ENCODE results near the gene SDK1. TPM values are rescaled to one million over a fixed set of nuclear protein-coding genes. Genes with fewer than 3 reads are reported as not detected.

SDK1 gene
- total RNA-seq, 1 experiment from 2014 or later: 20.0 TPM

GRCh38 chr7:3958109-3958483, 657.0 kb downstream of the SDK1 start:
- no peak for TF ChIP-seq CTCF (IDR thresholded peaks at IDR 0.05; ENCODE audit: unreplicated experiment)
- BruUV-seq (replicated peaks): no TSS peak
- intact Hi-C loops (cut with micrococcal nuclease; ENCODE audit: unreplicated experiment): no loop called here
- no peaks in the 10 kb centered on the region for H3K9me3 Mint-ChIP-seq (ENCODE audit: low read depth, unreplicated experiment)
- no peak for DNase-seq
- H3K27ac Mint-ChIP-seq (ENCODE audit: unreplicated experiment): no peak overlapping the region
- H3K36me3 Mint-ChIP-seq (ENCODE audit: insufficient read depth, unreplicated experiment): no peaks in the 10 kb centered on the region
- H3K27me3 Mint-ChIP-seq (ENCODE audit: unreplicated experiment): no peaks in the 10 kb centered on the region
- CTCF ChIA-PET: no interaction called here
- no peak overlapping the region for H3K4me3 Mint-ChIP-seq (ENCODE audit: low read depth, unreplicated experiment)
- peaks cover 15% of the 10 kb centered on the region for H3K4me1 Mint-ChIP-seq (ENCODE audit: low read depth, unreplicated experiment)

GRCh38 chr7:3959364-3959763, 658.3 kb downstream of the SDK1 start:
- H3K27me3 Mint-ChIP-seq (ENCODE audit: unreplicated experiment): no peaks in the 10 kb centered on the region
- H3K36me3 Mint-ChIP-seq (ENCODE audit: insufficient read depth, unreplicated experiment): no peaks in the 10 kb centered on the region
- BruUV-seq (replicated peaks): no TSS peak
- peaks cover 15% of the 10 kb centered on the region for H3K4me1 Mint-ChIP-seq (ENCODE audit: low read depth, unreplicated experiment)
- no peak overlapping the region for H3K27ac Mint-ChIP-seq (ENCODE audit: unreplicated experiment)
- intact Hi-C loops (cut with micrococcal nuclease; ENCODE audit: unreplicated experiment): no loop called here
- H3K9me3 Mint-ChIP-seq (ENCODE audit: low read depth, unreplicated experiment): no peaks in the 10 kb centered on the region
- CTCF ChIA-PET: no interaction called here
- DNase-seq: no peak
- no peak for TF ChIP-seq CTCF (IDR thresholded peaks at IDR 0.05; ENCODE audit: unreplicated experiment)
- H3K4me3 Mint-ChIP-seq (ENCODE audit: low read depth, unreplicated experiment): no peak overlapping the region

GRCh38 chr7:3960050-3960763, 659.2 kb downstream of the SDK1 start:
- Mint-ChIP-seq H3K36me3 (ENCODE audit: insufficient read depth, unreplicated experiment) (no peaks in the 10 kb centered on the region), H3K27me3 (ENCODE audit: unreplicated experiment) (no peaks in the 10 kb centered on the region), H3K4me1 (ENCODE audit: low read depth, unreplicated experiment) (peaks cover 13% of the 10 kb centered on the region), H3K9me3 (ENCODE audit: low read depth, unreplicated experiment) (no peaks in the 10 kb centered on the region), H3K27ac (ENCODE audit: unreplicated experiment) (no peak overlapping the region), H3K4me3 (ENCODE audit: low read depth, unreplicated experiment) (no peak overlapping the region)
- DNase-seq: no peak
- TF ChIP-seq CTCF (IDR thresholded peaks at IDR 0.05; ENCODE audit: unreplicated experiment): no peak
- CTCF ChIA-PET: interaction anchor here (1.1 kb wide), 1 partner anchor 17 kb away, joined by 3 read pairs; no protein-coding TSS in a partner anchor
- no TSS peak for BruUV-seq (replicated peaks)
- intact Hi-C loops (cut with micrococcal nuclease; ENCODE audit: unreplicated experiment): no loop called here

- no peaks in the 10 kb centered on the region for H3K27me3 Mint-ChIP-seq (ENCODE audit: unreplicated experiment)
- H3K4me3 Mint-ChIP-seq (ENCODE audit: low read depth, unreplicated experiment): no peak overlapping the region
- peaks cover 6% of the 10 kb centered on the region for H3K4me1 Mint-ChIP-seq (ENCODE audit: low read depth, unreplicated experiment)
- TF ChIP-seq CTCF (IDR thresholded peaks at IDR 0.05; ENCODE audit: unreplicated experiment): no peak
- no TSS peak for BruUV-seq (replicated peaks)
- CTCF ChIA-PET: interaction anchor here (1.1 kb wide), 1 partner anchor 17 kb away, joined by 3 read pairs; no protein-coding TSS in a partner anchor
- intact Hi-C loops (cut with micrococcal nuclease; ENCODE audit: unreplicated experiment): no loop called here
- H3K27ac Mint-ChIP-seq (ENCODE audit: unreplicated experiment): no peak overlapping the region
- no peak for DNase-seq
- no peaks in the 10 kb centered on the region for H3K9me3 Mint-ChIP-seq (ENCODE audit: low read depth, unreplicated experiment)
- H3K36me3 Mint-ChIP-seq (ENCODE audit: insufficient read depth, unreplicated experiment): no peaks in the 10 kb centered on the region
Measured at GRCh38 chr7:3960942-3961341, 659.9 kb downstream of the SDK1 start.
